H9 (cell line): ENCODE data around the gene SEPTIN2. TPM values are rescaled to one million over a fixed set of nuclear protein-coding genes. Genes with fewer than 3 reads are reported as not detected.

Source experiments
- DNase-seq: peaks from one replicate; pipeline ENCODE4 v3.0.0-alpha.2; 2017
- H2AFZ ChIP-seq: one replicate; pipeline ENCODE4 v1.6.1; 2013; ENCODE audit warnings: mild to moderate bottlenecking, low read length, control low read depth, moderate library complexity
- H2AK5ac ChIP-seq: 2 replicates; pipeline ENCODE4 v1.6.1; 2013; ENCODE audit warnings: low read length, control low read depth, mixed read lengths; ENCODE audit not compliant: insufficient read length
- H2BK120ac ChIP-seq: one replicate; pipeline ENCODE4 v1.6.1; 2013; ENCODE audit warnings: low read depth, mild to moderate bottlenecking, low read length, control low read depth, inconsistent platforms; ENCODE audit not compliant: poor library complexity, severe bottlenecking
- H2BK12ac ChIP-seq: 2 replicates; pipeline ENCODE4 v1.6.1; 2013; ENCODE audit warnings: low read length, control low read depth, mixed read lengths, low read depth; ENCODE audit not compliant: insufficient read length
- H2BK15ac ChIP-seq: 2 replicates; pipeline ENCODE4 v1.6.1; 2013; ENCODE audit warnings: low read depth, low read length, control low read depth
- H2BK20ac ChIP-seq: one replicate; pipeline ENCODE4 v1.6.1; 2013; ENCODE audit warnings: low read depth, mild to moderate bottlenecking, low read length, control low read depth, inconsistent platforms; ENCODE audit not compliant: poor library complexity, severe bottlenecking
- H2BK5ac ChIP-seq: 2 replicates; pipeline ENCODE4 v1.6.1; 2013; ENCODE audit warnings: low read length, control low read depth, mixed read lengths; ENCODE audit not compliant: insufficient read length
- H3K14ac ChIP-seq: 2 replicates; pipeline ENCODE4 v1.6.1; 2013; ENCODE audit warnings: low read length, control low read depth; ENCODE audit not compliant: insufficient read depth
- H3K18ac ChIP-seq: 2 replicates; pipeline ENCODE4 v1.6.1; 2013; ENCODE audit warnings: low read depth, mild to moderate bottlenecking, mixed read lengths, low read length, control low read depth; ENCODE audit not compliant: insufficient read length
- H3K23ac ChIP-seq: 2 replicates; pipeline ENCODE4 v1.6.1; 2013; ENCODE audit warnings: low read length, control low read depth, mixed read lengths, low read depth; ENCODE audit not compliant: insufficient read length
- H3K23me2 ChIP-seq: 2 replicates; pipeline ENCODE4 v1.6.1; 2013; ENCODE audit warnings: low read depth, mild to moderate bottlenecking, mixed read lengths, low read length, control low read depth; ENCODE audit not compliant: insufficient read length, poor library complexity, severe bottlenecking
- H3K27ac ChIP-seq: 2 replicates; pipeline ENCODE4 v1.5.1; 2013; ENCODE audit warnings: low read length, control low read depth, mixed read lengths, low read depth; ENCODE audit not compliant: insufficient read length
- H3K27me3 ChIP-seq: 2 replicates; pipeline ENCODE4 v1.6.1; 2013; ENCODE audit warnings: low read length, control low read depth, inconsistent platforms; ENCODE audit not compliant: insufficient read depth
- H3K4ac ChIP-seq: 2 replicates; pipeline ENCODE4 v1.6.1; 2013; ENCODE audit warnings: low read depth, mild to moderate bottlenecking, control low read depth, inconsistent platforms, low read length, moderate library complexity
- H3K4me1 ChIP-seq: 2 replicates; pipeline ENCODE4 v1.6.1; 2013; ENCODE audit warnings: low read length, control low read depth, inconsistent platforms; ENCODE audit not compliant: insufficient read depth
- H3K4me2 ChIP-seq: 2 replicates; pipeline ENCODE4 v1.6.1; 2013; ENCODE audit warnings: low read length, control low read depth, mixed read lengths; ENCODE audit not compliant: insufficient read length, insufficient read depth
- H3K56ac ChIP-seq: 2 replicates; pipeline ENCODE4 v1.6.1; 2013; ENCODE audit warnings: low read depth, mild to moderate bottlenecking, mixed read lengths, low read length, control low read depth; ENCODE audit not compliant: insufficient read length
- H3K79me1 ChIP-seq: 2 replicates; pipeline ENCODE4 v1.6.1; 2013; ENCODE audit warnings: low read depth, mild to moderate bottlenecking, moderate library complexity, low read length, control low read depth, inconsistent platforms; ENCODE audit not compliant: insufficient read depth, poor library complexity, severe bottlenecking
- H3K79me2 ChIP-seq: 2 replicates; pipeline ENCODE4 v1.6.1; 2013; ENCODE audit warnings: low read length, control low read depth, inconsistent platforms; ENCODE audit not compliant: insufficient read depth
- H3K9ac ChIP-seq: 2 replicates; pipeline ENCODE4 v1.6.1; 2013; ENCODE audit warnings: low read length, control low read depth, mixed read lengths; ENCODE audit not compliant: insufficient read length; ENCODE audit errors: extremely low read depth
- H3K9me3 ChIP-seq: one replicate; pipeline ENCODE4 v1.6.1; 2013; ENCODE audit warnings: low read depth, low read length, inconsistent platforms; ENCODE audit not compliant: control insufficient read depth
- H3T11ph ChIP-seq: one replicate; pipeline ENCODE4 v1.6.1; 2013; ENCODE audit warnings: mild to moderate bottlenecking, low read length, control low read depth, inconsistent platforms
- H4K20me1 ChIP-seq: one replicate; pipeline ENCODE4 v1.6.1; 2013; ENCODE audit not compliant: control insufficient read depth, insufficient read length, insufficient read depth
- H4K5ac ChIP-seq: 2 replicates; pipeline ENCODE4 v1.6.1; 2013; ENCODE audit warnings: low read depth, mild to moderate bottlenecking, mixed read lengths, low read length, control low read depth; ENCODE audit not compliant: insufficient read length
- H4K8ac ChIP-seq: replicated peaks from 2 replicates; pipeline ENCODE4 v1.6.1; 2013; ENCODE audit warnings: low read length, control low read depth, mixed read lengths, low read depth; ENCODE audit not compliant: insufficient read length
- H4K91ac ChIP-seq: 2 replicates; pipeline ENCODE4 v1.6.1; 2013; ENCODE audit warnings: low read depth, mild to moderate bottlenecking, moderate library complexity, mixed read lengths, low read length, control low read depth; ENCODE audit not compliant: insufficient read length
- H3K27ac Mint-ChIP-seq, 3 experiments: 2 replicates in 2 of 3; 3 replicates in 1 of 3; pipeline ENCODE4 v1.8.0; 2020 to 2021; ENCODE audit warnings: mixed read lengths in 3 of 3, mild to moderate bottlenecking in 1 of 3, moderate library complexity in 1 of 3
- H3K27me3 Mint-ChIP-seq: 2 replicates; pipeline ENCODE4 v1.8.0; 2021; ENCODE audit warnings: low read depth, mild to moderate bottlenecking, moderate library complexity, mixed read lengths
- H3K36me3 Mint-ChIP-seq, 3 experiments: 2 replicates in 2 of 3; 3 replicates in 1 of 3; pipeline ENCODE4 v1.8.0; 2020 to 2021; ENCODE audit warnings: low read depth in 3 of 3, mixed read lengths in 3 of 3; ENCODE audit not compliant: insufficient read depth in 1 of 3
- H3K4me1 Mint-ChIP-seq, 2 experiments: 2 replicates each; pipeline ENCODE4 v1.8.0; 2020; ENCODE audit warnings: mixed read lengths in 2 of 2
- H3K4me3 Mint-ChIP-seq, 2 experiments: 2 replicates in 1 of 2; 3 replicates in 1 of 2; pipeline ENCODE4 v1.8.0; 2020 to 2021; ENCODE audit warnings: mild to moderate bottlenecking in 2 of 2, mixed read lengths in 2 of 2, moderate library complexity in 1 of 2
- H3K9me3 Mint-ChIP-seq, 2 experiments: 2 replicates in 1 of 2; 3 replicates in 1 of 2; pipeline ENCODE4 v1.8.0; 2020; ENCODE audit warnings: mild to moderate bottlenecking in 2 of 2, mixed read lengths in 2 of 2, moderate library complexity in 1 of 2
- WGBS: extraction: QIAGEN DNeasy Blood & Tissue Kit; methylation state at CpG from one replicate; pipeline ENCODE4 v1.1.7; 2013; ENCODE audit warnings: missing lambda C conversion rate, low lambda C conversion rate, mixed read lengths; ENCODE audit not compliant: insufficient read length; ENCODE audit errors: extremely low coverage; 5-methylcytosine and 5-hydroxymethylcytosine counted together
- total RNA-seq: library from RNA; stranded (reverse); gene quantifications from 2 replicates; pipeline ENCODE4 v1.2.1, GENCODE V29; 2021
- TF ChIP-seq, protein P1 (sequence below): fragments of 200-600 bp; sonication (generic); conservative IDR thresholded peaks from 3 replicates; pipeline ENCODE4 v1.8.0; 2021; ENCODE audit warnings: antibody characterized with exemption, mild to moderate bottlenecking

SEPTIN2 gene
- total RNA-seq, 1 experiment from 2014 or later = 385 TPM

DNA sequence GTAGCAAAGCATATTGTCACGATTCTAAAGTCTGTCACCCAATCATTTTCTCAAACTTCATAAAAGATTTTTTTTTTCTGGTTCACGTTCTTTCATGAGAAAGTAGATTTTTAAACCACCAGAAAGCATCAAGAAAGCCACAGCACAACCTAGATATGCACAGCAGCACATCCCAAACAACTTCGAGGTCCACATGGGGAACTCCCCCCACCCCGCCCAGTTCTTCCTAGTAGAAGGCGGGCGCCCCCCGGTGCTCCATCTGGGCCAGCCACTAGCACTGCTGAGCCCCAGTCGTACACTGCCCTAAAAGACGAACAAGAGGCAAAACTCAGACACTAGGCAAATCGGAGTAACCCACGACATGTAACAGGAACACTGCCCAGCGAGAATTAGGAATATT lies 15.7 kb upstream of the SEPTIN2 start:
- H3K27ac ChIP-seq = no peak overlapping the region
- no peak overlapping the region for H3T11ph ChIP-seq
- peaks cover 62% of the 10 kb centered on the region; the same call in 1 of the 2 replicates for H3K79me2 ChIP-seq
- Mint-ChIP-seq H3K27ac (peak overlapping the region in 1 of 3 experiments; percentile 22; a peak in 1 of 7 replicates), H3K9me3 (no peaks in the 10 kb centered on the region), H3K4me3 (no peak overlapping the region), H3K36me3 (peaks cover 4 to 11% (median 6%) of the 10 kb centered on the region in 3 experiments; a peak in 4 of 7 replicates), H3K4me1 (peaks cover 18 to 27% of the 10 kb centered on the region in 2 experiments), H3K27me3 (no peaks in the 10 kb centered on the region)
- H2BK120ac ChIP-seq = no peak overlapping the region
- TF ChIP-seq, protein P1, sequence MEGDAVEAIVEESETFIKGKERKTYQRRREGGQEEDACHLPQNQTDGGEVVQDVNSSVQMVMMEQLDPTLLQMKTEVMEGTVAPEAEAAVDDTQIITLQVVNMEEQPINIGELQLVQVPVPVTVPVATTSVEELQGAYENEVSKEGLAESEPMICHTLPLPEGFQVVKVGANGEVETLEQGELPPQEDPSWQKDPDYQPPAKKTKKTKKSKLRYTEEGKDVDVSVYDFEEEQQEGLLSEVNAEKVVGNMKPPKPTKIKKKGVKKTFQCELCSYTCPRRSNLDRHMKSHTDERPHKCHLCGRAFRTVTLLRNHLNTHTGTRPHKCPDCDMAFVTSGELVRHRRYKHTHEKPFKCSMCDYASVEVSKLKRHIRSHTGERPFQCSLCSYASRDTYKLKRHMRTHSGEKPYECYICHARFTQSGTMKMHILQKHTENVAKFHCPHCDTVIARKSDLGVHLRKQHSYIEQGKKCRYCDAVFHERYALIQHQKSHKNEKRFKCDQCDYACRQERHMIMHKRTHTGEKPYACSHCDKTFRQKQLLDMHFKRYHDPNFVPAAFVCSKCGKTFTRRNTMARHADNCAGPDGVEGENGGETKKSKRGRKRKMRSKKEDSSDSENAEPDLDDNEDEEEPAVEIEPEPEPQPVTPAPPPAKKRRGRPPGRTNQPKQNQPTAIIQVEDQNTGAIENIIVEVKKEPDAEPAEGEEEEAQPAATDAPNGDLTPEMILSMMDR = no peak
- H2AK5ac ChIP-seq = no peak overlapping the region
- H3K4ac ChIP-seq = no peak overlapping the region
- no peak overlapping the region for H4K91ac ChIP-seq
- H4K5ac ChIP-seq = no peak overlapping the region
- no peaks in the 10 kb centered on the region for H3K9me3 ChIP-seq
- no peak overlapping the region for H2AFZ ChIP-seq
- no peak overlapping the region for H2BK20ac ChIP-seq
- no peak overlapping the region for H2BK15ac ChIP-seq
- no peak overlapping the region for H3K14ac ChIP-seq
- H3K56ac ChIP-seq = no peak overlapping the region
- H4K20me1 ChIP-seq = no peaks in the 10 kb centered on the region
- no peak overlapping the region for H4K8ac ChIP-seq
- H3K23me2 ChIP-seq = no peaks in the 10 kb centered on the region
- no peak for DNase-seq
- no peak overlapping the region for H3K9ac ChIP-seq
- H3K23ac ChIP-seq = no peak overlapping the region
- no peak overlapping the region for H3K4me2 ChIP-seq
- peaks cover 12% of the 10 kb centered on the region for H3K79me1 ChIP-seq
- no peak overlapping the region for H2BK12ac ChIP-seq
- H2BK5ac ChIP-seq = no peak overlapping the region
- no peak overlapping the region for H3K18ac ChIP-seq
- no peaks in the 10 kb centered on the region for H3K27me3 ChIP-seq
- WGBS = no CpG with 5 or more reads among the region's 12 CpGs
- no peaks in the 10 kb centered on the region; the same call in 1 of the 2 replicates for H3K4me1 ChIP-seq
